Activated CD4-positive, alpha-beta T cell treated with anti-CD3 and anti-CD28 coated beads for 36 hours (primary cell): ENCODE results near the gene RTP3. TPM values are rescaled to one million over a fixed set of nuclear protein-coding genes. Genes with fewer than 3 reads are reported as not detected.

ENCODE experiments used
- ATAC-seq: fragments of 200-7000 bp; cut with Tn5 transposase; one replicate; pipeline ENCODE4 v1.10.0; 2021; ENCODE audit warnings: mild to moderate bottlenecking, moderate library complexity
- CTCF ChIA-PET: fragments of 350-600 bp; sonication (Branson Sonifier 250); formaldehyde crosslinking; loops from one replicate; lab custom pipeline; 2021; ENCODE audit warnings: antibody characterized with exemption; lab: Charles Lee
- POLR2A ChIA-PET: fragments of 350-600 bp; sonication (Branson Sonifier 250); formaldehyde crosslinking; loops from one replicate; lab custom pipeline; 2021; ENCODE audit warnings: antibody characterized with exemption, inconsistent platforms; lab: Charles Lee
- DNase-seq: peaks from one replicate; pipeline ENCODE4 v3.0.0-alpha.2; 2020
- H3K27ac Mint-ChIP-seq: one replicate; pipeline ENCODE4 v1.8.0; 2021; ENCODE audit warnings: mixed read lengths
- H3K27me3 Mint-ChIP-seq: one replicate; pipeline ENCODE4 v1.8.0; 2021; ENCODE audit warnings: mixed read lengths
- H3K36me3 Mint-ChIP-seq: one replicate; pipeline ENCODE4 v1.8.0; 2021; ENCODE audit warnings: low read depth, mixed read lengths
- H3K4me1 Mint-ChIP-seq: one replicate; pipeline ENCODE4 v1.8.0; 2021; ENCODE audit warnings: mixed read lengths
- H3K4me3 Mint-ChIP-seq: one replicate; pipeline ENCODE4 v1.8.0; 2021; ENCODE audit warnings: mild to moderate bottlenecking, moderate library complexity, mixed read lengths
- H3K9me3 Mint-ChIP-seq: one replicate; pipeline ENCODE4 v1.8.0; 2021; ENCODE audit warnings: low read depth, mixed read lengths
- intact Hi-C, 2 experiments: fragments of 100-400 bp; cut with DNase I in 1 of 2; cut with micrococcal nuclease in 1 of 2; formaldehyde crosslinking; loops; one replicate each; pipeline versions ENCODE4 v1.14.2 to v1.15.1; 2022 to 2024; cut with DNase I, micrococcal nuclease
- total RNA-seq, 2 experiments: library from RNA; stranded (reverse); gene quantifications; one replicate each; pipeline ENCODE4 v1.2.3, GENCODE V29; 2021

Gene RTP3
- total RNA-seq, 2 experiments from 2014 or later: not detected

GRCh38 chr3:46483825-46484224, 14.0 kb upstream of the RTP3 start:
- Mint-ChIP-seq H3K4me3 (no peak overlapping the region), H3K4me1 (peaks cover 4% of the 10 kb centered on the region), H3K27ac (no peak overlapping the region), H3K27me3 (peaks cover 7% of the 10 kb centered on the region), H3K36me3 (no peaks in the 10 kb centered on the region), H3K9me3 (no peaks in the 10 kb centered on the region)
- ATAC-seq (no peak), DNase-seq (no peak)
- intact Hi-C loops: no loop called here
- CTCF ChIA-PET: interaction anchor here (1.1 to 9.0 kb wide), 4 partner anchors 14 to 147 kb away, joined by 3 to 202 read pairs (median 5); no protein-coding TSS in a partner anchor
- POLR2A ChIA-PET: no interaction called here

- Mint-ChIP-seq H3K36me3 (no peaks in the 10 kb centered on the region), H3K9me3 (no peaks in the 10 kb centered on the region), H3K27me3 (peaks cover 6% of the 10 kb centered on the region), H3K4me3 (no peak overlapping the region), H3K27ac (no peak overlapping the region), H3K4me1 (peaks cover 9% of the 10 kb centered on the region)
- ATAC-seq: no peak
- DNase-seq: no peak
- POLR2A ChIA-PET: no interaction called here
- intact Hi-C loops: no loop called here
- CTCF ChIA-PET: interaction anchor here (0.7 to 9.0 kb wide), 3 partner anchors 74 to 146 kb away, joined by 3 to 202 read pairs (median 4); no protein-coding TSS in a partner anchor
These were observed 13.4 kb upstream of the RTP3 start for GRCh38 chr3:46484388-46484787.

- Mint-ChIP-seq H3K9me3 (no peaks in the 10 kb centered on the region), H3K27ac (no peak overlapping the region), H3K4me1 (peaks cover 14% of the 10 kb centered on the region), H3K4me3 (no peak overlapping the region), H3K27me3 (peaks cover 3% of the 10 kb centered on the region), H3K36me3 (no peaks in the 10 kb centered on the region)
- DNase-seq (no peak), ATAC-seq (no peak)
- intact Hi-C loops: loop anchor here in 1 of 2 experiments (5.0 kb wide), 1 partner anchor 52 kb away; no protein-coding TSS in a partner anchor
- ChIA-PET CTCF (interaction anchor here (0.6 to 9.0 kb wide), 5 partner anchors 42 to 146 kb away, joined by 3 to 202 read pairs (median 4); no protein-coding TSS in a partner anchor), POLR2A (no interaction called here)
These were observed 12.6 kb upstream of the RTP3 start for GRCh38 chr3:46484911-46485778.

GRCh38 chr3:46485779-46486175, 12.0 kb upstream of the RTP3 start:
- H3K4me1 Mint-ChIP-seq: peaks cover 14% of the 10 kb centered on the region
- no peaks in the 10 kb centered on the region for H3K36me3 Mint-ChIP-seq
- no peaks in the 10 kb centered on the region for H3K9me3 Mint-ChIP-seq
- ATAC-seq (no peak), DNase-seq (no peak)
- no peak overlapping the region for H3K27ac Mint-ChIP-seq
- POLR2A ChIA-PET: no interaction called here
- CTCF ChIA-PET: interaction anchor here (0.6 to 9.0 kb wide), 4 partner anchors 14 to 145 kb away, joined by 3 to 202 read pairs (median 82); partner anchors contain the start of gene RTP3
- no peak overlapping the region for H3K4me3 Mint-ChIP-seq
- intact Hi-C loops: loop anchor here in 1 of 2 experiments (5.0 kb wide), 1 partner anchor 52 kb away; no protein-coding TSS in a partner anchor
- peaks cover 3% of the 10 kb centered on the region for H3K27me3 Mint-ChIP-seq

GRCh38 chr3:46488735-46489361, 8.9 kb upstream of the RTP3 start:
- intact Hi-C loops: loop anchor here (1.0 to 5.0 kb wide), 4 partner anchors 48 to 204 kb away; partner anchors contain the start of gene ALS2CL (in 1 of the 2)
- peak; percentile 99 for ATAC-seq
- ChIA-PET POLR2A (interaction anchor here (0.6 to 1.8 kb wide), 4 partner anchors 52 to 141 kb away, joined by 3 to 5 read pairs (median 4); no protein-coding TSS in a partner anchor), CTCF (interaction anchor here (0.6 to 9.0 kb wide), 60 partner anchors 9 to 835 kb away, joined by 3 to 202 read pairs (median 5); partner anchors contain the start of genes CCR2, CCR3, CCR5AS and CCRL2)
- H3K27me3 Mint-ChIP-seq: no peaks in the 10 kb centered on the region
- H3K27ac Mint-ChIP-seq: no peak overlapping the region
- no peaks in the 10 kb centered on the region for H3K9me3 Mint-ChIP-seq
- peaks cover 14% of the 10 kb centered on the region for H3K4me1 Mint-ChIP-seq
- no peak overlapping the region for H3K4me3 Mint-ChIP-seq
- peak; percentile 97 for DNase-seq
- no peaks in the 10 kb centered on the region for H3K36me3 Mint-ChIP-seq

- ATAC-seq: no peak
- H3K4me3 Mint-ChIP-seq: no peak overlapping the region
- no peak overlapping the region for H3K27ac Mint-ChIP-seq
- intact Hi-C loops: loop anchor here (2.0 to 5.0 kb wide), 2 partner anchors 48 to 203 kb away; partner anchors contain the start of gene ALS2CL (in 1 of the 2)
- ChIA-PET CTCF (interaction anchor here (0.6 to 9.0 kb wide), 40 partner anchors 10 to 835 kb away, joined by 3 to 202 read pairs (median 6); partner anchors contain the start of genes CCR3, CCR5AS, CCRL2 and LRRC2), POLR2A (interaction anchor here (0.6 to 1.8 kb wide), 3 partner anchors 51 to 140 kb away, joined by 3 to 5 read pairs (median 4); no protein-coding TSS in a partner anchor)
- peaks cover 14% of the 10 kb centered on the region for H3K4me1 Mint-ChIP-seq
- no peaks in the 10 kb centered on the region for H3K36me3 Mint-ChIP-seq
- H3K27me3 Mint-ChIP-seq: no peaks in the 10 kb centered on the region
- no peak for DNase-seq
- H3K9me3 Mint-ChIP-seq: no peaks in the 10 kb centered on the region
These were observed 8.4 kb upstream of the RTP3 start for GRCh38 chr3:46489381-46489780.

GRCh38 chr3:46489875-46490274, 7.9 kb upstream of the RTP3 start:
- intact Hi-C loops: loop anchor here (2.0 to 5.0 kb wide), 2 partner anchors 47 to 203 kb away; partner anchors contain the start of gene ALS2CL (in 1 of the 2)
- H3K9me3 Mint-ChIP-seq: no peaks in the 10 kb centered on the region
- ATAC-seq (no peak), DNase-seq (no peak)
- POLR2A ChIA-PET: interaction anchor here (1.8 kb wide), 1 partner anchor 140 kb away, joined by 5 read pairs; no protein-coding TSS in a partner anchor
- no peak overlapping the region for H3K27ac Mint-ChIP-seq
- no peaks in the 10 kb centered on the region for H3K27me3 Mint-ChIP-seq
- H3K4me1 Mint-ChIP-seq: peaks cover 14% of the 10 kb centered on the region
- H3K36me3 Mint-ChIP-seq: no peaks in the 10 kb centered on the region
- CTCF ChIA-PET: interaction anchor here (0.6 to 9.0 kb wide), 24 partner anchors 10 to 406 kb away, joined by 3 to 202 read pairs (median 7); partner anchors contain the start of genes CCR3, LRRC2, LTF and PRSS50
- H3K4me3 Mint-ChIP-seq: no peak overlapping the region

- ChIA-PET POLR2A (no interaction called here), CTCF (interaction anchor here (0.6 to 9.0 kb wide), 12 partner anchors 9 to 377 kb away, joined by 3 to 202 read pairs (median 10); partner anchors contain the start of genes LTF and RTP3)
- peaks cover 14% of the 10 kb centered on the region for H3K4me1 Mint-ChIP-seq
- intact Hi-C loops: no loop called here
- H3K36me3 Mint-ChIP-seq: no peaks in the 10 kb centered on the region
- H3K27ac Mint-ChIP-seq: no peak overlapping the region
- ATAC-seq (no peak), DNase-seq (no peak)
- H3K27me3 Mint-ChIP-seq: no peaks in the 10 kb centered on the region
- no peak overlapping the region for H3K4me3 Mint-ChIP-seq
- no peaks in the 10 kb centered on the region for H3K9me3 Mint-ChIP-seq
These were observed 7.3 kb upstream of the RTP3 start for GRCh38 chr3:46490338-46491084.

- ChIA-PET POLR2A (no interaction called here), CTCF (interaction anchor here (0.6 to 9.0 kb wide), 5 partner anchors 8 to 141 kb away, joined by 3 to 202 read pairs (median 60); partner anchors contain the start of gene RTP3)
- Mint-ChIP-seq H3K4me3 (no peak overlapping the region), H3K27me3 (no peaks in the 10 kb centered on the region), H3K27ac (no peak overlapping the region), H3K4me1 (peaks cover 14% of the 10 kb centered on the region), H3K9me3 (no peaks in the 10 kb centered on the region), H3K36me3 (no peaks in the 10 kb centered on the region)
- DNase-seq (no peak), ATAC-seq (no peak)
- intact Hi-C loops: no loop called here
These were observed 6.4 kb upstream of the RTP3 start for GRCh38 chr3:46491089-46492070.
